ENCODE results near the gene MRPS16.
"Not testable (repeated sequence)": the region's sequence is repeated elsewhere in the genome, so short reads cannot be mapped to it uniquely, and the experiment has no call there.

The MRPS16 gene

GRCh38 chr10:73252445-73253224, at the start of gene MRPS16:
Gene MRPS16, minus strand, starts transcription at chr10:73252644. Its CDS starts 162 bp downstream, at chr10:73252482.
- DNase-seq = peak; percentile 92

DNA sequence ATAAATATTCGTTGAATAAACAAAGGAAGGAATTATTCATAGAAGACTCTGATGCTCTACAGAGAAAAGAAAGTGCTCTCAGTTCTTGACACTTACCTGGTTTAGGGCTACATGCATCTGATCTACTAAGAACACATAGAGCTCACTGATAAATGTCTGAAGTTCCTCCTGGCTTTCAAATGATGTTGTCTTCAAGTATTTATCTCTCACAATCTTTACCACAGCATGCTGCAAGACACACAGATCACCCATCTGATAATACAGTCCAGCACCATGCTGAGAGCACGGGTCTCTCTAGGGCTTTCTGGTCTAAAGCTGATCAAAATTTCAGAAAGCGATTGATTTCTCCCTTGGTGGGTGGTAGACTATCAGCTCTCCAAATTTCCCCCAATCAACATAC, 44.5 kb upstream of the MRPS16 start:
- no peak for DNase-seq

DNA sequence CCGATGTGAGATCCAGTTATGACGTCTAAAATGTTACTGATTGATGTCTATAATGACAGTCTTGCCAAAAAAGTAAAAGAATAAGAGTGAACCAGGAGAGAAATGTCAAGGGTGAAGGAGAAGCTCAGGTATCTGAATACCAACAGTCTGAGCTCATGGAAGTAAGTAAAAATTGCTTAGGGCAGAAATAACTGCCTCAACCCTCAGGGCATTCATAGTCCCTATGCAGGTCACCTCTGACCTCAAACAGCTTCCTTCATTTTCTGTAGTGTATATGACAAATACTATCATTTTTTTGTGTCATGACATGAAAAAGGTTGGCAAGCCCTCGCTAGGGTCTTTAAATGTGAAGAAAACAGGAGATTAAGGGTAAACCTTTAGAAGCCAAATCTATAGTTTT, 41.0 kb upstream of the MRPS16 start:
- no peak for DNase-seq

- no peak for DNase-seq
Measured at GRCh38 chr10:73289958-73290357, 37.5 kb upstream of the MRPS16 start.

GRCh38 chr10:73287441-73287840, 35.0 kb upstream of the MRPS16 start:
- no peak for DNase-seq

DNA sequence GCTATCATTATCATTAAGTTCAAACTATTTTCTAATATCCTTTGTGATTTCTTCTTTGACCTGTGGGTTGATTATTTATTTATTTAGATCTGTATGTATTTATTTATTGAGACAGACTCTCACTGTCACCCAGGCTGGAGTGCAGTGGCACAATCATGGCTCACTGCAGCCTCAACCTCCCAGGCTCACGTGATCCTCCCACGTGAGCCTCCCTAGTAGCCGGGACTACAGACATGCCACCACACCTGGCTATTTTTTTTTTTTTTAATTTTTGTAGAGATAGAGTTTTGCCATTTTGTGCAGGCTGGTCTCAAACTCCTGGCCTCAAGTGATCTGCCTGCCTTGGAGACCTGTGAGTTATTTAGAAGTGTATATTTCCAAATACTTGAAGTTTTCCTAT, 28.7 kb upstream of the MRPS16 start:
- no peak for DNase-seq

GRCh38 chr10:73264423-73264822, 12.0 kb upstream of the MRPS16 start:
- DNase-seq = no peak

DNA sequence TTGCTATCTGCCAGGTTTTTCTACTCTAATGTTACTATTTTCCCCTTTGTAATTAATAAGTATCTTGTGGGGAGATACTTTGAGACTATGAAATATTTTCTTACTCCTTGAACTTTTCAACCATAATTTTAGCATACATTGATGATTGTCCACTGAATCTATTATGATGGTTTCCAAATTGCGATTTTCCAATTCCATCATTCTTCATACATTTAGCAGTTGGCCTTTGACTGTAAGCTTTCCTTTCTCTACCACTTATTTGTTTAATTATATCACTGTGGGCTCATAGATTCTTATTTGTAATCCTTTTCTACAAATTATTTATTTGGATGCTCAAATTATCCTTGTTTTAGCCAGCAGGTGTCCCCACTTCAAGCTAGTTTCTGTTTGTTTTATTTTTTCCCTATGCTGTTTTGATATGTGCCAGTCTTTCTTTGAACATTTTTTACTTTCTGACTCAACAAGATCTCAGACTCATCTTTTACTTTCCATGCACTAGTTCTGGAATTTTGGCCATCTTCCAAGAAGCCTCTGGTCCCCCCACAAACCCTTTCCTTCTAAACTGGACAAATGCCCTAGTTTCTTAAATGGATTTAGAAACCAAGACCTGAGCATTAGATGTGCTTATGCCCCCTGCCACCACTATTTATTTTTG, 11.4 kb upstream of the MRPS16 start:
- DNase-seq = no peak

GRCh38 chr10:73262880-73263555, 10.6 kb upstream of the MRPS16 start:
- DNase-seq = no peak

DNA sequence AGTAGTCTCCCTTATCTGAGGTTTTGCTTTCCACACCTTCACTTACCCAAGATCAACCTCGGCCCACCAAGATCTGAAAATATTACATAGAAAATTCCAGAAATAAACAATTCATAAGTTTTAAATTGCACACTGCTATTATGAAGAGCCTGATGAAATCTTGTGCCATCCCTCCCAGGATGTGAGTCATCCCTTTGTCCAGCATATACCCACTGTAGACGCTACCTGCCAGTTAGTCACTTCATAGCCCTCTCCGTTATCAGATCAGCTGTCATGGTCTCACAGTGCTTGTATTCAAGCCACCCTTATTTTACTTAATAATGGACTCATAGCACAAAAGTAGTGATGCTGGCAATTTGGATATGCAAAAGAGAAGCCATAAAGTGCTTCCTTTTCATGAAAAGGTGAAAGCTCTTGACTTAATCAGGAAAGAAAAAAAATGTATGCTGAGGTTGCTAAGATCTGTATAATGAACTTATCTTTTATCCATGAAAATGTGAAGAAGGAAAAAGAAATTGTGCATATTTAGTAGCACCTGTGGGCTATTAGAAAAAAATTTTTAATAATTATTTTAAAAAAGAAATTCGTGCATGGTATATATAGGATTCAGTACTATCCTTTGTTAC, 9.8 kb upstream of the MRPS16 start:
- DNase-seq = no peak

DNA sequence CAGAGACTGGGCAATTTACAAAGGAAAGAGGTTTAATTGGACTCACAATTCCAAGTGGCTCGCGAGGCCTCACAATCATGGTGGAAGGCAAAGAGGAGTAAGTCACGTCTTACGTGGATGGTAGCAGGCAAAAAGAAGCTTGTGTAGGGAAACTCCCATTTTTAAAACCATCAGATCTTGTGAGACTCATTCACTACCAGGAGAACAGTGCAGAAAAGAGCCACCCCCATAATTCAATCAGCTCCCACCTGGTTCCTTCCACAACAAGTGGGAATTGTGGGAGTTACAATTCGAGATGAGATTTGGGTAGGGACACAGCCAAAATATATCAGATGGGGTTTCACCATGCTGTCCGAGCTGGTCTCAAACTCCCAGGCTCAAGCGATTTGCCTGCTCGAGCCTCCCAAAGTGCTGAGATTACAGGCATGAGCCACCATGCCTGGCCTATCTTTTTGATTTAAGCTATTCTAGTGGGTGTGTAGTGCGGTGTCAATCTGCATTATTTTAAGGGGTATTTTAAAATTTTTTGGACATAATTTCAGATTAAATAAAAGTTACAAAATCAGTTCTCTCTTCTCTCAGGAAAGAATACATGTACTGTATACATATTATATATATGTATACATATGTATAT, 9.0 kb upstream of the MRPS16 start:
- no peak for DNase-seq

- not testable (repeated sequence) for DNase-seq
Measured at GRCh38 chr10:73258612-73259011, 6.2 kb upstream of the MRPS16 start.

GRCh38 chr10:73253225-73253555, 746 bp upstream of the MRPS16 start:
- no peak for DNase-seq

- DNase-seq = no peak
Measured at GRCh38 chr10:73251683-73252444, 580 bp downstream of the MRPS16 start.

DNA sequence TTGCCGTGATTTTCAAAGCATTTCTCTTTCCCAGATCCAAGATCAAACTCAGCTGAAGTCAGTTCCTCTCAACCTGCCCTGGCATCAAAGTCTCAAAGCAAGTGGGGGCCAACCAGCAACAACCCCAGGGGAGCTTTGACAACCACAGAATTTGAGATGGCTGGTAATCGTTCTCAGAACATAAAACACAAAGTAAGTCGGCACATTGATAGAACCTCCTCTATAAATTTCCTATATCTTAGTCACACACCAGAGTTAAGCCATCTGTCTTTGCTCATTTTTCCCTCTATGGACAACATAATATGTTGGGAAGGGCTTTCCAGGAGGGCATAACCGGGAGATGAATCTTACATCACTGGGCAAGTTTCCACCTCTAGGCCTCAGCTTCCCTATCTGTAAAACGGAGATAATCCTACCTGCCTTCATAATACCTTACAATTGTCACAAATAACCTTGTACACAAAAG, 4.2 kb downstream of the MRPS16 start:
- DNase-seq = no peak

- no peak for DNase-seq
Measured at GRCh38 chr10:73247509-73248258, 4.8 kb downstream of the MRPS16 start.

DNA sequence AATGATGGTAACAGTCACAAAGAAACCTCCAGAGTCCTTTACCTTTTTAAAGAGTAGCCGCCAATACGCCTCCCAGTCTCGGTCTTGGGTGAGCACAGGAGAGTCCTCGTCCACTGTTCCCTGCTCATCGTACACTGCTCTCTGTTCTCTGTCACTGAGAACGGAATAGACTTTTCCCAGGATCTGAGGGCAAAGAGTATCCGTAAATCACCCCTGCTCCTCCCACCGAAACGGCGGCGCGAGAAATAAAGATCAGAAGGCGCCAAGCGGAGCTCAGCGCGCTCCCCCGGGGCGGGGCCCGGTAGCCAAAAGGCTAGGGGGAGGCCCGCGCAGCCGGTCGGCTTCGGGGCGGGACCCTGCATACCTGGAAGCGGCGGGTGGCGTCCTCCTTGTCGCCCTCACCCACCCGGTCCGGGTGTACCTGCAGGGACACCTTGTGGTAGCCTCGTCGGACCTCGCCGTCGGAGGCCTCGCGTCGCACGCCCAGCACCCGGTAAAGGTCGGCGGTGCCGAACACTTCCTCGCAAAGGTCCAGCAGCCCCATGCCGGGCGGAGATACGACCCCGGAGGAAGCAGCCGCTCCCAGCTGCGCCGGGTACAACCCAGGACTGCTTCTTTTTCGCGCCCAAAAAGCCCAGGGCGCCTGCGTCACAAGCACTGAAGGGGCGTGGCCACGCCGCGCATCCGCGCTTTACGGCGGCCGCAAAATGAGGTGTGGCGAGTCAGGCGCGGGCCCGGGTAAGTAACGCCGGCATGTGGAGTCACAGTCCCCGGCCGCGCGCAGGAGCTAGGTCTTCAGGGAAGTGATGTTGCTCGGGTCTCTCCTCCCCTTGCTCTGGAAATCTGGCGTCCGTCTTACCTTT, 5.6 kb downstream of the MRPS16 start, which contains the start of gene DNAJC9:
Gene DNAJC9 (minus strand): TSS at position 610 of the 863 bp plus-strand sequence. CDS start 66 bp downstream, at position 544.
- peak; percentile 95 for DNase-seq

GRCh38 chr10:73246322-73246645, 6.2 kb downstream of the MRPS16 start:
- DNase-seq = no peak

DNA sequence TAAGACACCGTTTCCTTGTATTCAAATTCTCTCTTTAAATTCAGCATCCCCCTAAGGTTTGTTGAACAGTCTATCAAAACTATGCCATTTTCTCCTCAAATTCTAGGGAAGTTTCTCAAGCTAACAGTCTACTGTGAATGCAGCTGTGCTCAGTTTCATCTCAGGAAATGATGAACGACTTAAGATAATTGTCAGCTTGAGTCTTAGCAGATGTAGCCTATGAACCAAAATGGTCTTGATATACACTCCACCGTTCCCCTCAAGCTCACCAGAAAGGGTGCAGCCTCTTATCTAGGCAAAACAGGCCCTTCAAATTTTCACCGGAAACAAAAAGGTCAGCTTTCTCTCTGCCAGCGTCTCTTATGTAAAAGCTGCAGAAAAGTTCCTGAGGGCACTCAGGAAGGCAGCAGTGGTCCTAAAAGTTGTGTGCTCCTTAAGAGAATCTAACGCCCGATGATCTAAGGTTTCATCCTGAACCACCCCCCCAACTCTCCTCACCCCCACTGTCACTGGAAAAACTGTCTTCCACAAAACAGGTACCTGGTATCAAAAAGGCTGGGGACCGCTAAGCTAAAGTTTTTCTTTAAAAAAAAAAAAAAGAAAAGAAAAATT, 7.5 kb downstream of the MRPS16 start:
- DNase-seq = peak; percentile 50

GRCh38 chr10:73239908-73240307, 12.5 kb downstream of the MRPS16 start:
- no peak for DNase-seq
